NCI-H82 treated with DMSO at 0.1 percent for 48 hours (cell line): ENCODE data around the gene PRR23B.
A peak's percentile ranks its signal among the peaks of the same experiment; 100 is the strongest.

Experiments used
- DNase-seq: peaks from one replicate; lab custom pipeline; 2025; ENCODE audit not compliant: unreplicated experiment; lab: John Stamatoyannopoulos, UW

Gene PRR23B

DNA sequence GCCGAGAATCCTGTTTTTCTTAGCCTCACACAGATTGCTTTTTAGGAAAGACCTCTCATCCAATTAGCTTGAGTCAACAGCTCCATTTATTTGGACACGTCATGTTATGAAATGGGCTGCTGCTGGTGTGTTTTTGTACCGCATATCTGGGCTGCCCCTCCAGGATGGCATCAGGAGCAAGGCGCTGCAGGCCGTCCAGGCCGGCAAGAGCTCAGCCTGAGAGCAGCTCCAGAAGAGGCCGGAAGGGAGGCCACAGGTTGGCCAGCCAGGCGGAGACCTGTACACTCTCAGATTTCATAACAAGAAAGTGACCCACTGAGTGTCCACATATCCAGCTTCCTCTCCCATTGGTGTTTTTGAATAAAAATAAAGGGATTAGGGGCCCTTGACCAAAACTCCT, 45.4 kb downstream of the PRR23B start:
- peak; percentile 74 for DNase-seq

DNA sequence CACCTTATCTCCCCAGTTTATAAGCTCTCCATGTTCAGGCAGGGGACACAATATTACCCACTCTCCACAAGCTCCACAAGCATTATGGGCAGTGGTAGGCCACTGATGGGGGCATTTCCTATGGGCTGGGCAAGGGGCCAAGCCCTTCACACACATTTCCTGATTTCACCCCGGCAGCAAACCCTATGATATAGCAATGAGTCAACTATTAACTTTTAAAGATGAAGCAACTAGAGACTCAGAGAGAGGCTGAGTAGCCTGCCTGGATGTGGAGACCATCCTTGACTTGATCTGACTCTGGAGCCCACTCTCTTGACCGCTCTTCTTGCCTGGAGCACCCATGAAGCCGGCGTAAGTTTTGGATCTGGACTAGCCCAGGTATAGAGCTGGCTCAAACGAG, 46.3 kb downstream of the PRR23B start:
- no peak for DNase-seq

DNA sequence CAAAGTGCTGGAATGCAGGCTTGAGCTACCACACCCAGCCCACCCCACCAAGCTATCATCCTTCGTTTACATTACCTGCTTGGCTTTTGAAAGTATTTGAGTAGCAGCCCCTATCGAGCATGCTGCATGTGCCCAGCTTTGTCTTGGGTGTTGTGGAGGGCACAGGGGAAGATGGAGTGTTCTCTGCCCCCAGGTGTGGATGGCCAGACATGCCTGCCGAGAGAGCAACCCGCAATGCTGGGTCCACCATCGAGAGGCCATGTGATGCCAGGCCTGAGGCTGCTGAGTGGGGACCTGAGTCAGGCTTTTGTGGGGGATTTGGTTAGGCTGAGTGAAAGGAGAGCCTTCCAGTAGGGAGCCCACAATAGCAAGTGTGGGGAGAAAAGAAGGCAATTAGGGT, 47.8 kb downstream of the PRR23B start:
- DNase-seq = no peak

DNA sequence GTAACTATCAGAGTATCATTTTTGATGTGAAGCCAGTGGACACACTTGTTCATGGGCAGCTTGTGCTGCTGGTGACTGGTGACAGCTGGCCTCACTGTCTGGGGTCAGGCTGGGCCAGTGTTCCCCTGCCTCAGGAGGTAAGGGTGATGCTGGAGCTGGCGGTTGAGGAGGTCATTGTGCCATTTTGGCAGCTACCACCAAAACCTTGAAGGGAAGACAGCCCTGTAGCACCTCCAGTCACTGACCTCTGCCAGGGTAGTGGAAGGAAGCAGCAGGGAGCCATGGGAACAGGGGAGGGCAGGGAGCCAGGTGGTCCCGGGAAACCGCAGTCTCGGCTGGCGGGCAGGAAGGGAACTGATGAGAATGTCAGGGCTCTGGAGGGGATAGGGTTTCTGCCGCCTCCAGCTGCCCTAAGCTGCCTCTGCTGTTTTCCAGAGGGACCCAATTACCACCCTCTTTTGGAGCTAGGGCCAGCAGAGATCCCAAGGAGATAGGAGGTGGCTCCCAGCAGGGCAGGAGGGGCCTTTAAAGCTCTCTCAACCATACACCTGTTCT, 48.9 kb downstream of the PRR23B start:
- no peak for DNase-seq
